ENCODE results near the gene ATL3. TPM values are rescaled to one million over a fixed set of nuclear protein-coding genes. Genes with fewer than 3 reads are reported as not detected.

The ATL3 gene
- total and polyA plus RNA-seq, 2 donors (not counting 3 experiments of a cell fraction or from before 2014, with no cell fraction given), result 21.7 to 70.2 TPM

GRCh38 chr11:63595296-63595695 is 75.9 kb downstream of the ATL3 start:
- BruUV-seq (replicated peaks), result no TSS peak
- POLR2A ChIA-PET, result no interaction called here
- Histone ChIP-seq H3K9ac (replicated peaks; ENCODE audit: extremely low read depth, insufficient read depth, low read length) (no peak overlapping the region), H2AFZ (ENCODE audit: low read depth, low read length) (no peak overlapping the region), H3K4me2 (ENCODE audit: insufficient read depth, low read length) (no peak overlapping the region), H3K27me3 (ENCODE audit: control insufficient read depth in 2 of 2, insufficient read depth in 2 of 2, low read length in 2 of 2) (no peaks in the 10 kb centered on the region), H3K4me3 (replicated peaks in 1 of 3; ENCODE audit: insufficient read depth in 1 of 3, low read depth in 1 of 3, low read length in 3 of 3) (no peak overlapping the region), H3K9me3 (replicated peaks; ENCODE audit: control insufficient read depth, insufficient read depth, low read length) (no peaks in the 10 kb centered on the region), H3K79me2 (ENCODE audit: control insufficient read depth, insufficient read depth, low read length) (no peaks in the 10 kb centered on the region), H3K9me1 (replicated peaks; ENCODE audit: control insufficient read depth, extremely low read depth, insufficient read depth, low read length) (no peaks in the 10 kb centered on the region), H3K4me1 (ENCODE audit: control insufficient read depth, extremely low read depth, insufficient read depth, low read length) (no peaks in the 10 kb centered on the region), H4K20me1 (replicated peaks; ENCODE audit: control insufficient read depth, extremely low read depth, insufficient read depth, low read length) (no peaks in the 10 kb centered on the region), H3K27ac (ENCODE audit: insufficient read depth, low read depth, low read length) (no peak overlapping the region), H3K36me3 (ENCODE audit: control insufficient read depth in 2 of 2, extremely low read depth in 1 of 2, insufficient read depth in 2 of 2, low read length in 2 of 2) (no peaks in the 10 kb centered on the region)
- FAIRE-seq (no peak), DNase-seq (ENCODE audit: low read depth, low spot score) (no peak)
- dilution Hi-C loops (cut with MboI; ENCODE audit: extremely low pct_ligation_motif_present, low sequenced_read_pairs) (no loop called here), intact Hi-C loops (cut with micrococcal nuclease) (no loop called here)
- CTCF ChIA-PET, result no interaction called here
- TF ChIP-seq JUN (IDR thresholded peaks at IDR 0.05; ENCODE audit: borderline replicate concordance, insufficient read depth, insufficient read length, low read depth) (no peak), MYC (IDR thresholded peaks at IDR 0.05; ENCODE audit: low read depth, low read length) (no peak), FOS (IDR thresholded peaks at IDR 0.05; ENCODE audit: borderline replicate concordance, insufficient read depth, low read length) (no peak), EZH2 (IDR thresholded peaks at IDR 0.05; ENCODE audit: borderline replicate concordance, low read depth, low read length, severe bottlenecking) (no peak), GATA2 (IDR thresholded peaks at IDR 0.05; ENCODE audit: insufficient read depth, insufficient read length, low read depth, low read length) (no peak)

GRCh38 chr11:63592975-63593395 is 78.2 kb downstream of the ATL3 start:
- Histone ChIP-seq H3K9me3 (replicated peaks; ENCODE audit: control insufficient read depth, insufficient read depth, low read length) (no peaks in the 10 kb centered on the region), H3K36me3 (ENCODE audit: control insufficient read depth in 2 of 2, extremely low read depth in 1 of 2, insufficient read depth in 2 of 2, low read length in 2 of 2) (peaks cover 0 to 2% of the 10 kb centered on the region in 2 experiments), H3K4me1 (ENCODE audit: control insufficient read depth, extremely low read depth, insufficient read depth, low read length) (no peaks in the 10 kb centered on the region), H3K79me2 (ENCODE audit: control insufficient read depth, insufficient read depth, low read length) (no peaks in the 10 kb centered on the region), H3K27me3 (ENCODE audit: control insufficient read depth in 2 of 2, insufficient read depth in 2 of 2, low read length in 2 of 2) (no peaks in the 10 kb centered on the region), H3K27ac (ENCODE audit: insufficient read depth, low read depth, low read length) (no peak overlapping the region), H2AFZ (ENCODE audit: low read depth, low read length) (no peak overlapping the region), H3K9ac (replicated peaks; ENCODE audit: extremely low read depth, insufficient read depth, low read length) (no peak overlapping the region), H3K4me2 (ENCODE audit: insufficient read depth, low read length) (no peak overlapping the region), H3K4me3 (replicated peaks in 1 of 3; ENCODE audit: insufficient read depth in 1 of 3, low read depth in 1 of 3, low read length in 3 of 3) (no peak overlapping the region), H3K9me1 (replicated peaks; ENCODE audit: control insufficient read depth, extremely low read depth, insufficient read depth, low read length) (no peaks in the 10 kb centered on the region), H4K20me1 (replicated peaks; ENCODE audit: control insufficient read depth, extremely low read depth, insufficient read depth, low read length) (no peaks in the 10 kb centered on the region)
- FAIRE-seq (peak; percentile 38), DNase-seq (ENCODE audit: low read depth, low spot score) (no peak)
- TF ChIP-seq MYC (IDR thresholded peaks at IDR 0.05; ENCODE audit: low read depth, low read length), result no peak
- TF ChIP-seq, protein P1, sequence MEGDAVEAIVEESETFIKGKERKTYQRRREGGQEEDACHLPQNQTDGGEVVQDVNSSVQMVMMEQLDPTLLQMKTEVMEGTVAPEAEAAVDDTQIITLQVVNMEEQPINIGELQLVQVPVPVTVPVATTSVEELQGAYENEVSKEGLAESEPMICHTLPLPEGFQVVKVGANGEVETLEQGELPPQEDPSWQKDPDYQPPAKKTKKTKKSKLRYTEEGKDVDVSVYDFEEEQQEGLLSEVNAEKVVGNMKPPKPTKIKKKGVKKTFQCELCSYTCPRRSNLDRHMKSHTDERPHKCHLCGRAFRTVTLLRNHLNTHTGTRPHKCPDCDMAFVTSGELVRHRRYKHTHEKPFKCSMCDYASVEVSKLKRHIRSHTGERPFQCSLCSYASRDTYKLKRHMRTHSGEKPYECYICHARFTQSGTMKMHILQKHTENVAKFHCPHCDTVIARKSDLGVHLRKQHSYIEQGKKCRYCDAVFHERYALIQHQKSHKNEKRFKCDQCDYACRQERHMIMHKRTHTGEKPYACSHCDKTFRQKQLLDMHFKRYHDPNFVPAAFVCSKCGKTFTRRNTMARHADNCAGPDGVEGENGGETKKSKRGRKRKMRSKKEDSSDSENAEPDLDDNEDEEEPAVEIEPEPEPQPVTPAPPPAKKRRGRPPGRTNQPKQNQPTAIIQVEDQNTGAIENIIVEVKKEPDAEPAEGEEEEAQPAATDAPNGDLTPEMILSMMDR (IDR thresholded peaks at IDR 0.05; ENCODE audit: extremely low read depth in 1 of 2, insufficient read depth in 1 of 2, low read depth in 1 of 2, low read length in 2 of 2), result peak; percentile 30 to 44
- ChIA-PET CTCF (interaction anchor here (0.9 to 4.2 kb wide), 6 partner anchors 12 to 114 kb away, joined by 3 to 17 read pairs (median 4); no protein-coding TSS in a partner anchor), POLR2A (no interaction called here)
- no TSS peak for BruUV-seq (replicated peaks)
- intact Hi-C loops (cut with micrococcal nuclease) (no loop called here), dilution Hi-C loops (cut with MboI; ENCODE audit: extremely low pct_ligation_motif_present, low sequenced_read_pairs) (no loop called here)

All from endothelial cell of umbilical vein (primary cell).